Measurements from ENCODE around the gene SELENOK. TPM values are rescaled to one million over a fixed set of nuclear protein-coding genes. Genes with fewer than 3 reads are reported as not detected.

The SELENOK gene
- total RNA-seq: 10 to 100 TPM; 23.0 to 47.2 (median 30.1) TPM

GRCh38 chr3:53891497-53892285 lies at the start of gene SELENOK:
Gene SELENOK, minus strand, starts transcription at chr3:53891859.
- peak within 1 kb of the TSS; percentile 86 for H3K4me3 ChIP-seq (ENCODE audit: low read depth, poor library complexity, severe bottlenecking)
- peak in 1 of 2 donors; percentile 82 for TF ChIP-seq POLR2A (IDR thresholded peaks at IDR 0.05)
- no peak for TF ChIP-seq CTCF (IDR thresholded peaks at IDR 0.05)
- intact Hi-C loops (cut with DNase I; ENCODE audit: low total_unique reads): no loop called here
- WGBS, 2 donors: 0% methylated on average over 45 to 46 of the region's 73 CpGs
- peak; percentile 99 to 100 for DNase-seq (ENCODE audit: low spot score in 2 of 2)

- no peak for TF ChIP-seq CTCF (IDR thresholded peaks at IDR 0.05)
- TF ChIP-seq POLR2A (IDR thresholded peaks at IDR 0.05): no peak
- no peak for DNase-seq (ENCODE audit: low spot score in 2 of 2)
- intact Hi-C loops (cut with DNase I; ENCODE audit: low total_unique reads): no loop called here
- 67 to 69% methylated on average over 6 of the region's 6 CpGs for WGBS, 2 donors
- H3K4me3 ChIP-seq (ENCODE audit: low read depth, poor library complexity, severe bottlenecking): no peak overlapping the region
These were observed 49.5 kb upstream of the SELENOK start for GRCh38 chr3:53941184-53941583.

- no peak overlapping the region for H3K4me3 ChIP-seq (ENCODE audit: low read depth, poor library complexity, severe bottlenecking)
- WGBS, 2 donors: 37 to 50% methylated on average over 1 of the region's 1 CpG
- TF ChIP-seq POLR2A (IDR thresholded peaks at IDR 0.05) (no peak), CTCF (IDR thresholded peaks at IDR 0.05) (no peak)
- intact Hi-C loops (cut with DNase I; ENCODE audit: low total_unique reads): no loop called here
- DNase-seq (ENCODE audit: low spot score in 2 of 2): no peak
These were observed 49.0 kb upstream of the SELENOK start for GRCh38 chr3:53940623-53941022.

GRCh38 chr3:53939813-53940212 lies 48.2 kb upstream of the SELENOK start:
- intact Hi-C loops (cut with DNase I; ENCODE audit: low total_unique reads): no loop called here
- 63 to 68% methylated on average over 1 of the region's 1 CpG for WGBS, 2 donors

GRCh38 chr3:53939086-53939582 lies 47.5 kb upstream of the SELENOK start:
- intact Hi-C loops (cut with DNase I; ENCODE audit: low total_unique reads): no loop called here
- DNase-seq (ENCODE audit: low spot score in 2 of 2): no peak
- TF ChIP-seq CTCF (IDR thresholded peaks at IDR 0.05): no peak
- WGBS, 2 donors: 59 to 66% methylated on average over 10 of the region's 10 CpGs
- no peak overlapping the region for H3K4me3 ChIP-seq (ENCODE audit: low read depth, poor library complexity, severe bottlenecking)

More at GRCh38 chr3:53939813-53940212, 48.2 kb upstream of the SELENOK start:
- no peak overlapping the region for H3K4me3 ChIP-seq (ENCODE audit: low read depth, poor library complexity, severe bottlenecking)
- DNase-seq (ENCODE audit: low spot score in 2 of 2): no peak
- TF ChIP-seq CTCF (IDR thresholded peaks at IDR 0.05) (no peak), POLR2A (IDR thresholded peaks at IDR 0.05) (no peak)
